GM21381 (cell line): Measurements from ENCODE around the gene SEC22A.
"Not testable (repeated sequence)": the region's sequence is repeated elsewhere in the genome, so short reads cannot be mapped to it uniquely, and the experiment has no call there.

ENCODE experiments used
- ATAC-seq: cut with Tn5 transposase; IDR thresholded peaks from one replicate; pipeline ENCODE4 v1.9.1; 2021; ENCODE audit warnings: mild to moderate bottlenecking, moderate library complexity; ENCODE audit not compliant: unreplicated experiment

SEC22A gene

DNA sequence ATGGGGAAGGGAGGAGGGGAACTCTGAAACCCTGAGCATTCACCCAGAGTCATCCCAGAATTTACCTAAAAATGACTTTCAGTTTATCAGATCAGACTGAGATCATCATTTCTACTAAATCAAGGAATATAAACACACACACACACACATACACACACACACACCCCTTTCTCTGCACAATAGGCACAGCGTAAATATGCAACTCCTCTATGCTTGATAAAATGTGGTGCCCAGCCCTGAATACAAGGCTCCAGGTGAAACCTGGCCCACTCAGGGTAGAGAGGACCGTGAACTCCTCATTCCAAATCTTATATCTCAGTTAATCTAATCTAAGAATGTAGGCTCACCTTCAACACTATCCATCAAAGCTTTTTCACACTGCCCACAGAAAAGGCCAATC, 31.8 kb upstream of the SEC22A start:
- ATAC-seq = no peak

DNA sequence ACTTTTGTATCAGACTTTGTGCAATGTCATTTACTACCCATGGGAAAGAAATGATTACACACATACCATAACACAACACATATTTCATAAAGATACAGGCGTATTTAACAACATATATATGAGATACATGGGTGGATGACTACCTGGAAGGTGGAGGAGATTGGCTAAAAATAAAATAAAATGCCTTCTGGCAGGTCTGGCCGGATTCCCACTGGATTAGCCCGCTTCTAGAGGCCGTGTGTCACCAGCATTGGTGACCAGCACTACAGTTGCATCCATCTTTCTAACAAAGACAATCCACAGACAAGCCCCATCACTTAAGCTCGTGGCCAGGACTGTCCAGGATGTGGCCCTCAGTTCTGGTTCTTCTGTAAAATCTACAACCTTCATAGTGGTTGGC, 21.0 kb upstream of the SEC22A start:
- no peak for ATAC-seq

DNA sequence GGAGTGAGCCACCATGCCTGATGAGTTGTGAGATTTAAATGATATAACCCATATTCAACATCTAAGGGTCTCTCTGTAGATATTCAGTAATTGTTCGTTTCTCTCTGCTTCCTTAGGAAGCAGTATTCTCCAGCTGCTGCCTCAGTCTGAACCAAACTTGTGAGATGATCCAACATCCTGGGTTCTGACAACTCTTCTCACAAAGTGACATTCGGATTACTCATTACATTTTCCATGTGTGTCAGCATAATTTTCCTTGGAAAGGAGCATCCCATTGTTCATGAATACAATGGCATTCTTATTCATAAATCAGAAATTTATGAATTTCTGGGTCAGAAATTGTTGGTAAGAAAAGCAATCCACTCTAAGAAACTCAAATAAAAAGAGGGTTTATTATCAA, 15.0 kb upstream of the SEC22A start:
- no peak for ATAC-seq

DNA sequence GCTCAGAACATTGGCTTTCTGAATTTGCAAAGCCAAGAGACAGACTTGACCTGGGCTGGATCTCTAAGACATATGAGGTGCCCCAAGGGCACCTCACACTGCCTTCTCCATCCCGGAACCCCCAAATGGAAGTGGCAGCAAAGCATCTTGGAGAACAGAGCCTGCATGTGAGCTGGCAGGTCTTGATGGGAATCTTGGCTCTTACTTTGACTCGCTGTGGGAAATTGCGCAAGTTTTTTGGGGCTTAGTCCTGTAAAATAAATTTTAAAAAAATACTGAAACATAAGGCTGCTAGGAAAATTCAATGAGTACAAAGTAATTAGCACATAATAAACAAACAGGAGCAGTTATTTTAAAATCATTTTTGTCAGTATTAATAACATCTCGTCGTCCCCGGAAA, 13.7 kb upstream of the SEC22A start:
- no peak for ATAC-seq

DNA sequence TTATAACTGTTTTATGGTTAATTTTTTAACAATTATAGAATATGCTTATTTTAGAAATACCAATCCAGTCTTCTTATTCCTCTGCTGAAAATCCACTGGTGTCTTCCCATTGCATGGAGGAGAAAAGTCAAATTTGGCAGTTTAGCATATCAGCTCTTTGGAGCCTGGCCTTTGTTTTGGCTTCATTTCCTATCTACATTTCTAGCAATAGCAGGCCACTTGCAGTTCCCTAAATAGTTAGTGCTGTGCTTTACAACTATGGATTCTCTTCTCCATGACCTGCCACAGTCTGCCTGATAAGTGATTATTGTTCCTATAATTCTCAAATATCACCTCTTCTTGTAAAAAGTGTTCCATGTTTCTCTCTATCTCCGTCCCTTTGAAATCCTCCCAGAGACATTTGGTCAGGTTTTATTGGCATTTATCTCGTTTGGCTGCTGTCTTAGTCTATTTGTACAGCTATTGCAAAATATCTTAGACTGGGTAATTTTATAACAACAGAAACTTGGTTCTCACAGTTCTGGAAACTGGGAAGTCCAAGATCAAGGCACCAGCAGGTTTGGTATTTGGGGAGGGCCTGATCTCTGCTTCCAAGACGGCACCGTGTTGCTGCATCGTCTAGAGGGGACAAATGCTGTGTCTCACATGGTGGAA, 8.2 kb upstream of the SEC22A start:
- ATAC-seq = no peak

DNA sequence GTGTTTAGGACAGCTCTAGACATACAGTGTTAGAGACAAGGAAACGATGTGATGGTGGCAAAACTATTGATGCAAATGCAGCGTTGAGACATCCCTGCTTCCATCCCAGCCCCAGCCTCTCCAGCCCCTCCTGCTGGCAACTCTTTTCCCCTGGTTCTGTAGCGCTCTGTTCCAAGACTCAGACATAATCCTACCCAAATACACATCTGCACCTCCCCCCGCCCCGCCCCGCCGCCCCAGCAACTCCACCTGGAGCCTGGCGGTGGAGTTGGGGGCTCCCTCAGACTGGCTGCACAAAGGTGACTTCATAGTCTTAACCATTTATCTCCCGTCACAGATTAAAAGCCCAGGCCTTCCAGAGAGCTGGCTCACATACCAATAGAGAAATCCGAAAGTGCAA, 7.2 kb upstream of the SEC22A start:
- ATAC-seq = no peak

DNA sequence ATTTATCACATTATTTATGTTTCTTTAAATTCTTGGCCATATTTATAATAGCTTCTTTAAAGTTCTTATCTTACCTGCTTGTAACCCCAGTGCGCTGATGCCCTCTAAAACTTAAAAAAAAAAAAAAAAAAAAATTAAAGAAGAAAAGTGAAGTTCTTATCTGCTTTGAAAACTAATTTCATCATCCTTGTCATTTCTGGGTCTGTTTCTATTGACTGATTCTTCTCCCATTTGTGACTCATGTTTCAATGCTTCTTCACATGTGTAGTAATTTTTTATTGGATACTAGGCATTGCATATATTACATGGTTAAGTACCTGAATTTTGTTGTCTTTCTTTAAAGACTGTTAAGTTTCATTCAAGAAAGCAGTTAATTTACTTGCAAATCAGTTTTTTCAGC, 3.4 kb upstream of the SEC22A start:
- ATAC-seq = no peak

DNA sequence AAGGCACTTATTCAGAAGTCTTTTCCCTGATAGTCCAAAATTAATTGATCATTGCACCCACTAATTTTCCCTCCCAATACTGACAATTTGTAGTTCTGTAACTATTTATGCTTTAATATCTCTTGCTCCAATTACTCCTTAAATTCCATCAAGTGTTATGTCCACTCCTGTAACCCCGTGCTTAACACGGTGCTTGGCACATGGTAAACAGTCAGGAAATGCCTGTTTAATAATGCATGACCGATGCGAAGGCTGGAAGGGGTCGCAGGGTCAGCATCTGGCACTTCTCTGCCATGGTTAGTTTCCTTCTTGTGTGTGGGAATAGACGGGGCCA, 553 bp upstream of the SEC22A start:
- ATAC-seq = no peak

DNA sequence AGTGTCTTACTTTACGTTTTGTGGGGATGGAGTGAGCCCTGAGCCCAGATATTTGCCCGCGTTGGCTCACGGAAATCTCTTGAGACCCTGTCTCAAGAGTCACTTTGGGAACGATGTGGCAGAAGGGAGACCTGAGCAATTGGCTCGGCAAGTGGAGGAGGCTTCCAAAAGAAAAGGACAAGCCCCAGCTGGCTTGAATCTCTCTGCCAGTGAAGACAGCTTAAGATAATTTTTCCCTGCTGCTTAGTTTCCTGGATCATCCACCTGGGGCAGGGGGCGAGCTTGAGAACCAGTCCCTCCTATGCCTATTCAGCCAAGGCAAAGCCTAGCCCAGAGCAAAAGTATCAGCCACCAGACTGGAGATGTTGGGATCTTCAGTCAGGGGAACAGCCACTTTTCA, 708 bp downstream of the SEC22A start:
- no peak for ATAC-seq

DNA sequence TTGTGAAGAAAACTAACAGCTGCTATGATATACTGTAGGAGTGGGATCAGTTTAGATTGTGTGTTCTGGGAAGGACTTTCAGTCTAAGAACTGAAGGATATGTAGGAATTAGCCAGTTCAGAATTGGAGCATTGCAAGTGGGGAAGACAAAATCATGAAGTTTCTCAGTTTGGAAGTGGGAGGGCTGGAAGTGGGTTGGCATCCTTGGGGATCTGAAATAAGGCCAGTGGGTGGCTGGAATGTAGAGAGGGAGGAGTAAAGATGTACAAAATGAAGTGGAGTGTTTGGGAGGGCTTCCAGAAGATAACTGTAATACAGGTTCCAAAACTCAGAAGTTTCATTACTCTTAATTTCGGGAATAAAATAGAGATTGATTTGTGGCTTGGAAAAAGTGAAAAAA, 17.2 kb downstream of the SEC22A start:
- no peak for ATAC-seq

DNA sequence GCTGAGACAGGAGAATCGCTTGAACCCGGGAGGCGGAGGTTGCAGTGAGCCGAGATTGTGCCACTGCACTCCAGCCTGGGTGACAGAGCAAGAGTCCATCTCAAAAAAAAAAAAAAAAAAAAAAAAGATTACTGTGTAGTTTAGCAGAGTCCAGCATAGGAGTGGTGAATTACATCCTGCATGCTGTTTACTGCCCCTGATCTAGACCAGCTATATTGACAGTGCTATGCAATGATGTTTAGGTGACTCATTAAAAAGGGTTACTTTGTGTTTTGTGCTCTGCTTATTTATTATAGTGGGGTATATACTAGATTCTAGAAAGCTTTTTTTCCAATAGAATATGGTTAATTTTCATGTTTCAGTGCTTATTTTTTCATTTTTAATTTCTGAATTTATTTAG, 19.6 kb downstream of the SEC22A start:
- not testable (repeated sequence) for ATAC-seq

DNA sequence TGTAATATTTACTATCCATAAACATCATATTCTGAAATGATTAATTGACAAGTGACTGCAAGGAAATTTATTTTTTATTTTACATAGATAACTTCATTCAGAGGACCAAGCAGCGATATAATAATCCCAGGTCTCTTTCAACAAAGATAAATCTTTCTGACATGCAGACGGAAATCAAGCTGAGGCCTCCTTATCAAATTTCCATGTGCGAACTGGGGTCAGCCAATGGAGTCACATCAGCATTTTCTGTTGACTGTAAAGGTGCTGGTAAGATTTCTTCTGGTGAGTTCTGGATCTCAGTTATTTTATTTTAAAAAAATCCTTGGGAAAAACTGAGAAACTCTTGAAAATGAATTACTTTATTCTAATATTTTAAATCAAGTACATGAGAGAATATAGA, 23.3 kb downstream of the SEC22A start:
- no peak for ATAC-seq

DNA sequence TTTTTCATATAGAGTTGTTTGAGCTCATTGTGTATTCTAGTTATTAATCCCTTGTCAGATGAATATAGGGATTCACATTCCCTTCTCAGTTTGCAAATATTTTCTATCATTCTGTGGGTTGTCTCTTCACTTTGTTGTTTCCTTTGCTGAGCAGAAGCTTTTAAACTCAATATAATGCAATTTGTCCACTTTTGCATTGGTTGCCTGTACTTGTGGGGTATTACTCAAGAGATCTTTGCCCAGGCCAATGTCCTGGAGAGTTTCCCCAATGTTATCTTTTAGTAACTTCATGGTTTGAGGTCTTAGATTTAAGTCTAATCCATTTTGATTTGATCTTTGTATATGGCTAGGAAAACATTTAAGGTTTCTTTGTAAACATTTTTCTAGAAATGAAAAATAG, 24.8 kb downstream of the SEC22A start:
- no peak for ATAC-seq

DNA sequence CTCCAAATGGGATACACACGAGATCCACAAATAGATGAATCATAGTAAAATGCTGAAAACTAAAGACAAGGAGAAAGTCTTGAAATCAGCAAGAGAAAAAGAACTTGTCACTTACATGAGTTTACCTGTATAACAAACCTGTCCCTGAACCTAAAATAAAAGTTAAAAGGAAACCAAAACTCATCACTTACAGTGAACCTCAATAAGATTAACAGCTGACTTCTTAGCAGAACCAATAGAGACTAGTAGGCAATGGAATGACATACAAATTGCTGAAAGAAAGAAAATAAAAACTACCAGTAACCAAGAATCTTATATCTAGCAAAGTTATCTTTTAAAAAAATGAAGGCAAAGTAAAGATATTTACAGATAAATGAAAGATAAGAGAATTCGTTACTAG, 27.4 kb downstream of the SEC22A start:
- no peak for ATAC-seq

DNA sequence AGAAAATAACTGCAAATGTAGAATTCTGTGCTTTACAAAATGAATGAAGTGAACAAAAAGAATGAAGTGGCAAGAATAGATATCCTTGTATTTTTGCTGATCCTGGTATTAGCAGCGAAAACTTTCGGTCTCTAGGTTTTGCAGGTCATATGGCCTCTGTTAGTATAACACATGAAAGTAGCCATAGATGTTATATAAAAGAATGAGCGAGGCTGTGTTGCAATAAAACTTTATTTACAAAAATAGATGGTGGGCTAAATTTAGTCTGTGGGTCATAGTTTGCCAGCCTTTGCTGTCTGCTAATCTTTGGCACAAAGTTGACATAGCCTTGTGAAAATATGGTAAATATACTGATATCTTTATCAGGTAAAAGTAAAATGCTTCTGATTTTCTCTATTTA, 35.2 kb downstream of the SEC22A start:
- ATAC-seq = no peak

DNA sequence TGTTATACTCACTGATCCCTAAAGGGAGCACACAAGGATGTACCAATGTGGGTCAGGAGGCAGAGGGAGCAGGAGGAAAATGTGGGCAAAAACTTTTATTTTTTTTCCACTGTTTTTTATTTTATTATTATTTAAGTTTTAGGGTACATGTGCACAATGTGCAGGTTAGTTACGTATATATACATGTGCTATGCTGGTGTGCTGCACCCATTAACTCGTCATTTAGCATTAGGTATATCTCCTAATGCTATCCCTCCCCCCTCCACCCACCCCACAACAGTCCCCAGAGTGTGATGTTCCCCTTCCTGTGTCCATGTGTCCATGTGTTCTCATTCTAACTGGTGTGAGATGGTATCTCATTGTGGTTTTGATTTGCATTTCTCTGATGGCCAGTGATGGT, 37.4 kb downstream of the SEC22A start:
- ATAC-seq = not testable (repeated sequence)

DNA sequence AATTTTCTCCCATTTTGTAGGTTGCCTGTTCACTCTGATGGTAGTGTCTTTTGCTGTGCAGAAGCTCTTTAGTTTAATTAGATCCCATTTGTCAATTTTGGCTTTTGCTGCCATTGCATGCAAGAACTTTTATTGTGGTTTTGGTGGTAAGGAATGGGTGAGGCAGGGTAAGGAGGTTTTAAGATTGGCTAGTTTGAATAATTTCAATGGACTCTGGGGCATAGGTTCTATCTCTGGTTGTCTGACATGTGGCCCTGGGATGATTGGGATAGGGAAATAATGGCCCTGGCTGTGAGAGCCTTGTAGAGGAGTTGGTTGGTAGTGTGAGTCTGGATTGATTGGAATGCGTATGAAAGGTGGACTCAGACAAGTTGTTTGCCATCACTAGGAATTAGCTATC, 38.0 kb downstream of the SEC22A start:
- ATAC-seq = no peak

DNA sequence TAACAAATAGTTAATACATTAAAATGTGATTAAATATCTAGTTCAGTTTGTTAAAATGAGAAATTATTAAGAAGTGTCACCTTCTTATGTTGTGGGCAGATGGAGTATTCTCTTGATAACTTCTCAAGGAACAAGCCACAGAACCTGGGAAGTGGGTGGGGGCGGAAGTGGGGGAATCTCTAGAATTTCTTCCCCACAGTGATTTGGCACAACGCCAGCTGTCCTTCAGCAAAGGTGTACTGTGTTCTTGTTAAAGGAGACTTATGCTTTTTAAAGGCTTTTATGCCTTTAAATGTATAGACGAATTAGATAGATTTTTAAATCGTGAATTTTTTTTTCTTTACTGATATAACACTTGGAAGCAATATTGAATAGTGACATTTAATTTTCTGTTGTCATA, 42.4 kb downstream of the SEC22A start:
- ATAC-seq = no peak

DNA sequence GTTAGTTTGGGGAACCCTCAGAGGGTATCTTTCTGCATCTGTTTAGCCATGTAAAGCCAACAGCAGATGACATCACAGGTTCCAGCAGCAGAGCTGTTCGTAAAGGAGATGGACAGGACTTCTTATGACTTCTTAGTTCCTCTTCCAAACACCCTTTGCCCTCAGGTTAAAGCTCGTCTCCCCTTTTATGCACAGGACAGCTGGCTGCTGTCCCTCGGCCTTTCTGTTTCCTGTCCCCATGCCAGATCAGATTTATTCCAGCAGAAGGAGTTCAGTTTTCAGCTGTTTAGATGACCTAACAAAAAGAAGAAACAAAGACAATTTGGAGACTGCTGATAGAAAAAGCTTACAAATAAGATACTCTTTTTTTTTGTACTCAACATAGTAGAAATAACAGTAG, 45.1 kb downstream of the SEC22A start:
- no peak for ATAC-seq

DNA sequence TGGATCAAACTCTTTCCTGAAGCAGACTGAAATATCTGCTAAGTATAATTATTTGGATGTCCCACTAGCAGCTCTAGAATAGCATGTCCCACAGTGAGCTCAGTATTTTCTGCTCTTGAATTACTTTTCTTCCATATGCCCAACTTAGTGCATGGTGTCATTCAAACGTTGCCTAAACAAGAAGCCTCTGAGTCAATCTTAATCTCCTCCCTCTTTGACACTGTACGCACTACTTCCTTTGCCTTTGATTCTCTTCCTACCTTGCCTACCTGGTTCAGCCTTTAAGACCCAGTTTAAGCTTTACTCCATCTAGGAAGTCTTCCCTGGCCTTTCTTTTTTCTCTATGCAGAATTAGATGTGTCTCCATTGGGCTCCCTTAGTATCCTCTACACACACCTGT, 54.5 kb downstream of the SEC22A start:
- no peak for ATAC-seq

DNA sequence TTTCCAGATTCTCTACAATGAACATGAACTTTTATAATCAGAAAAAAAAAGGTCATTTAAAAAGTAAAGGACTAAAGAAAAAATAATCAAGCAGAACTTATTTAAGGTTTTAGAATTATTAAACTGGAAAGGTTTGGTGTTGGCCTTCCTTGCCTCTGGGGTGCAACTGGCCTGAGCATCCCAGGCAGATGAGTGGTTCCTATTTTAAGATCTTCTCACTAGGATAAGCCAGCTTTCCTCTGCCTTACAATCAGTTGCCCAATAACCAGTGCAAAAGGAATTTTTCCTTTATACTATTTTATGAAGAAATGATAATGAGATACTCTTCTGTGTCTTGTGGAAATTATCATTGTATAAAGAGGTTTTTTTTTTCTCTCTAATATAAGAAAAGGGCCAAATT, 56.6 kb downstream of the SEC22A start:
- ATAC-seq = no peak

DNA sequence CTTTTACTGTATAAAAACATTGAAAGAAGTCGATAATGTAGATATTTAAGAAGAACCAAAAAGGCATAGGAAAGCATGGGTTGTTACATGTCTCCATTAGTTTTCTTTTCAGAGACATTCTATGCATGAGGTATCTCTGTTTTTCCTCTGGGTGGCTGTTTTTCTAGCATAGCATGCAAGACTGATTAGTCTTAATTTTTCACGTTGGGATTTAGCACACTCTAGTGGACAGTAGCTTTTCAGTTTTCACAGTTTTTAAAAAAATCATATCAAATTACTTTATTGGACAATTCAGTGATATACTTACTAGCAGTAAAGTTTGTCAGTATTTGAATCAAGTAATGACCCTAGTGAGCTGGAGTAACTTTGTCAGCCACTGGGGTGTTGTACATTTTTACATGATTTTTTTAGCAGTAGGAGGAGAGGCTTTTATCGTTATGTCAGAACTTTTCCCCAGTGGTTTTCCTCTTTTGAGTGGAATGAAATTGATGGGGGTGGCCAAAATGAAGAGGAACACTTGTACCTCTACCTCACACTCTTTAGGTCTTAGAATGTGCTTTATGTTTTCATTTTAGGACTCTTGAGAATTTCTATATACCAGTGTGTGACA, 57.2 kb downstream of the SEC22A start:
- no peak for ATAC-seq

DNA sequence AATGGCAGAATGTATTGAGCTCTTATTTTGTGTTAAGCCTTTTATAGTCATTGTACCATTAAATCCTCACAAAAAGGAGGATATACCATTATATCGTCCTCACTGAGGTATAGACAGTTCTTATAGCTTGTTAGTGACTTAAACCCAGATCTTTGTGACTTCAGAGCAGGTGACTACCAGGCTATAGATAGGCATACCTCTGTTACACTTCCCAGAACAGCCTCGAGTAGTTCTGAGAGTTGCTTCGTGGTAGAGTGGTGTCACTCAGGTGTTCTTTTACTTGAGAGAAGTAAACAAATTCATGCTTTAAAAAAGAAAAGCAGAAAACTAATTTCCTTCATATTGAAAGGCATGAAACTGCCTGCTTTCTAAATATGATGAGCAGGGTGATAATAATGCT, 59.9 kb downstream of the SEC22A start:
- no peak for ATAC-seq
